SU-DHL-6 (cell line): Measurements from ENCODE around the gene KRTCAP2.

Experiments
- CTCF ChIP-seq: fragments of 200-600 bp; sonication (generic); IDR thresholded peaks from one replicate; pipeline ENCODE4 v1.5.1; 2017; ENCODE audit warnings: antibody characterized with exemption, mild to moderate bottlenecking, low read length, moderate library complexity; ENCODE audit not compliant: insufficient read depth, poor library complexity, severe bottlenecking
- EZH2phosphoT487 ChIP-seq: fragments of 200-600 bp; sonication (generic), shearing (Covaris generic); conservative IDR thresholded peaks from 2 replicates; pipeline ENCODE4 v1.6.1; 2018; ENCODE audit warnings: mild to moderate bottlenecking, antibody characterized with exemption, low read length, moderate library complexity, mixed read lengths

- TF ChIP-seq CTCF (no peak), EZH2phosphoT487 (no peak)
Observed at GRCh38 chr1:155207806-155208540, 34.9 kb upstream of the KRTCAP2 start, which contains the start of gene THBS3.
